OCI-LY3 (cell line): ENCODE measurements around the gene MXRA8.

Experiments
- H2AFZ ChIP-seq: fragments of 200-600, 300-600 bp; shearing (Covaris generic); 2 replicates; pipeline ENCODE4 v1.6.0; 2014; ENCODE audit warnings: antibody characterized with exemption, low read depth, low read length
- H3K27ac ChIP-seq: fragments of 200-600, 300-600 bp; sonication (generic); 2 replicates; pipeline ENCODE4 v1.5.1; 2014; ENCODE audit warnings: mild to moderate bottlenecking, low read length, moderate library complexity, mixed read lengths
- H3K27me3 ChIP-seq: fragments of 200-600, 300-600 bp; sonication (generic); 2 replicates; pipeline ENCODE4 v1.6.1; 2014; ENCODE audit warnings: low read depth, low read length, mixed read lengths
- H3K36me3 ChIP-seq: fragments of 200-600, 300-600 bp; sonication (generic); replicated peaks from 2 replicates; pipeline ENCODE3; 2014; ENCODE audit warnings: low read depth, low read length, mixed read lengths
- H3K4me1 ChIP-seq: fragments of 300-600, 200-600 bp; sonication (generic); 2 replicates; pipeline ENCODE4 v1.6.1; 2014; ENCODE audit warnings: low read length, mixed read lengths
- H3K4me2 ChIP-seq: fragments of 200-600, 300-600 bp; sonication (generic); 2 replicates; pipeline ENCODE4 v1.6.1; 2014; ENCODE audit warnings: low read length, mixed read lengths
- H3K4me3 ChIP-seq: fragments of 300-600, 200-600 bp; sonication (generic); 2 replicates; pipeline ENCODE4 v1.5.1; 2014; ENCODE audit warnings: antibody characterized with exemption, mild to moderate bottlenecking, low read length, moderate library complexity
- H3K79me2 ChIP-seq: fragments of 300-600, 200-600 bp; shearing (Covaris generic); 2 replicates; pipeline ENCODE4 v1.6.1; 2014; ENCODE audit warnings: mild to moderate bottlenecking, low read length, mixed read lengths
- H3K9ac ChIP-seq: fragments of 300-600, 200-600 bp; shearing (Covaris generic); 2 replicates; pipeline ENCODE4 v1.6.0; 2014; ENCODE audit warnings: mild to moderate bottlenecking, low read length, moderate library complexity
- H3K9me3 ChIP-seq: fragments of 200-600, 300-600 bp; shearing (Covaris generic); 2 replicates; pipeline ENCODE4 v1.6.1; 2014; ENCODE audit warnings: low read length, mixed read lengths; ENCODE audit not compliant: insufficient read depth
- H4K20me1 ChIP-seq: fragments of 200-600, 300-600 bp; sonication (generic); 2 replicates; pipeline ENCODE4 v1.6.1; 2016; ENCODE audit warnings: low read length, mixed read lengths; ENCODE audit not compliant: insufficient read depth
- CTCF ChIP-seq: fragments of 200-600, 300-600 bp; sonication (generic); IDR thresholded peaks from 2 replicates; pipeline ENCODE4 v1.5.1; 2014; ENCODE audit warnings: antibody characterized with exemption, low read length, low read depth
- EZH2phosphoT487 ChIP-seq: fragments of 200-600 bp; shearing (Covaris generic); IDR thresholded peaks from 2 replicates; pipeline ENCODE4 v1.6.1; 2018; ENCODE audit warnings: antibody characterized with exemption, mixed run types, low read depth

Gene MXRA8

GRCh38 chr1:1348420-1349255, 9.7 kb downstream of the MXRA8 start:
- no peaks in the 10 kb centered on the region for H3K27me3 ChIP-seq
- no peaks in the 10 kb centered on the region for H3K9me3 ChIP-seq
- peaks cover 19% of the 10 kb centered on the region for H3K4me1 ChIP-seq
- peak overlapping the region; percentile 90 for H3K4me3 ChIP-seq
- H2AFZ ChIP-seq: no peak overlapping the region
- H3K36me3 ChIP-seq: no peaks in the 10 kb centered on the region
- TF ChIP-seq EZH2phosphoT487 (no peak), CTCF (no peak)
- no peak overlapping the region for H3K27ac ChIP-seq
- peaks cover 52% of the 10 kb centered on the region for H3K79me2 ChIP-seq
- peak overlapping the region; percentile 82 for H3K9ac ChIP-seq
- H4K20me1 ChIP-seq: peaks cover 34% of the 10 kb centered on the region; the same call in 1 of the 2 replicates
- H3K4me2 ChIP-seq: peak overlapping the region; percentile 81

GRCh38 chr1:1347663-1348419, 10.5 kb downstream of the MXRA8 start:
- TF ChIP-seq CTCF (no peak), EZH2phosphoT487 (no peak)
- no peaks in the 10 kb centered on the region for H3K36me3 ChIP-seq
- no peak overlapping the region for H2AFZ ChIP-seq
- H4K20me1 ChIP-seq: peaks cover 34% of the 10 kb centered on the region; the same call in 1 of the 2 replicates
- H3K9ac ChIP-seq: peak overlapping the region; percentile 82
- peak overlapping the region; percentile 90 for H3K4me3 ChIP-seq
- no peaks in the 10 kb centered on the region for H3K9me3 ChIP-seq
- no peaks in the 10 kb centered on the region for H3K27me3 ChIP-seq
- H3K4me2 ChIP-seq: peak overlapping the region; percentile 81
- no peak overlapping the region for H3K27ac ChIP-seq
- H3K79me2 ChIP-seq: peaks cover 56% of the 10 kb centered on the region
- peaks cover 12% of the 10 kb centered on the region for H3K4me1 ChIP-seq

- H3K4me2 ChIP-seq: peak overlapping the region; percentile 81
- H3K4me3 ChIP-seq: peak overlapping the region; percentile 90; the same call in 1 of the 2 replicates
- H3K9ac ChIP-seq: no peak overlapping the region
- H3K27ac ChIP-seq: no peak overlapping the region
- H3K9me3 ChIP-seq: no peaks in the 10 kb centered on the region
- peaks cover 34% of the 10 kb centered on the region; the same call in 1 of the 2 replicates for H4K20me1 ChIP-seq
- no peak overlapping the region for H2AFZ ChIP-seq
- H3K4me1 ChIP-seq: peaks cover 9% of the 10 kb centered on the region
- peaks cover 56% of the 10 kb centered on the region for H3K79me2 ChIP-seq
- no peaks in the 10 kb centered on the region for H3K36me3 ChIP-seq
- H3K27me3 ChIP-seq: no peaks in the 10 kb centered on the region
- TF ChIP-seq EZH2phosphoT487 (no peak), CTCF (no peak)
Measured at GRCh38 chr1:1347026-1347595, 11.2 kb downstream of the MXRA8 start.

- Histone ChIP-seq H3K27me3 (no peaks in the 10 kb centered on the region), H3K4me2 (no peak overlapping the region), H3K27ac (no peak overlapping the region), H2AFZ (no peak overlapping the region), H3K36me3 (peaks cover 5% of the 10 kb centered on the region), H3K4me1 (peaks cover 9% of the 10 kb centered on the region), H3K4me3 (no peak overlapping the region), H3K9me3 (no peaks in the 10 kb centered on the region), H3K79me2 (peaks cover 56% of the 10 kb centered on the region), H3K9ac (no peak overlapping the region), H4K20me1 (peaks cover 34% of the 10 kb centered on the region; the same call in 1 of the 2 replicates)
- no peak for TF ChIP-seq CTCF
- TF ChIP-seq EZH2phosphoT487: no peak
Measured at GRCh38 chr1:1346501-1346890, 11.9 kb downstream of the MXRA8 start.
